ENCODE data around the gene VPS45. TPM values are rescaled to one million over a fixed set of nuclear protein-coding genes. Genes with fewer than 3 reads are reported as not detected.

The VPS45 gene
- total and polyA plus RNA-seq, 2 of the 4 experiments (the other 2 are of a cell fraction) = 32.4 to 33.3 TPM

DNA sequence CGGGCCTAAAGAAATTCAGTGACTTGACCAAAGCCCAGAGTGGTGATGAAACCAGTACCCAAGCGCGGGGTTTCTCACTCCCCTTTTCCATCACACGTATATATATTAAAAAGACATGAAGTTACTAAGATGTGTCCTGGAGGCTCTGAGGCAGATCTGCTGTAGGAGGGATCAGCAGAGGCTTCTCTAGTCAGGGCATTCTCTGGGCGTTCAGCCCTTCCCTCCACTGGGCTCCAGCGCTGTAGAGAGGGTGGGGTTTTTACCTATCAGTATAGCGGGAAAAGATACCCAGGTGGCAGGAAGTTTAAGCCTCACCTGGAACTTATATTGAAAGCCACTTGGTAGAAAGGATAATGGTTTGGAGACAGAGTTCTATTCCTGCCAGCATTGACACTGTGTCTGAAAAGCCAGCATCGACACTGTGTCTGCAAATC, 81.3 kb downstream of the VPS45 start:
- peak overlapping the region; percentile 72 to 75 for H4K8ac ChIP-seq (ENCODE audit: low read depth in 2 of 2, low read length in 2 of 2)
- H3K14ac ChIP-seq (replicated peaks; ENCODE audit: low read depth, low read length) = peak overlapping the region; percentile 99
- dilution Hi-C loops (cut with HindIII; ENCODE audit: low sequenced_read_pairs, unreplicated experiment) = no loop called here
- H3K4me2 ChIP-seq (ENCODE audit: low read depth, low read length) = peak overlapping the region; percentile 88
- H2AK9ac ChIP-seq (replicated peaks; ENCODE audit: low read depth, low read length, poor library complexity) = peak overlapping the region; percentile 98
- peak overlapping the region; percentile 93 for H3K56ac ChIP-seq (ENCODE audit: extremely low read depth, insufficient read depth, low read length)
- POLR2A ChIA-PET (ENCODE audit: unreplicated experiment) = no interaction called here
- H4K20me1 ChIP-seq (ENCODE audit: insufficient read depth, low read length) = peaks cover 20% of the 10 kb centered on the region
- BruUV-seq (replicated peaks) = TSS peak; percentile 65
- TF ChIP-seq NFE2L2 (IDR thresholded peaks at IDR 0.05; ENCODE audit: low read depth, low read length) = no peak
- TF ChIP-seq, protein P1, sequence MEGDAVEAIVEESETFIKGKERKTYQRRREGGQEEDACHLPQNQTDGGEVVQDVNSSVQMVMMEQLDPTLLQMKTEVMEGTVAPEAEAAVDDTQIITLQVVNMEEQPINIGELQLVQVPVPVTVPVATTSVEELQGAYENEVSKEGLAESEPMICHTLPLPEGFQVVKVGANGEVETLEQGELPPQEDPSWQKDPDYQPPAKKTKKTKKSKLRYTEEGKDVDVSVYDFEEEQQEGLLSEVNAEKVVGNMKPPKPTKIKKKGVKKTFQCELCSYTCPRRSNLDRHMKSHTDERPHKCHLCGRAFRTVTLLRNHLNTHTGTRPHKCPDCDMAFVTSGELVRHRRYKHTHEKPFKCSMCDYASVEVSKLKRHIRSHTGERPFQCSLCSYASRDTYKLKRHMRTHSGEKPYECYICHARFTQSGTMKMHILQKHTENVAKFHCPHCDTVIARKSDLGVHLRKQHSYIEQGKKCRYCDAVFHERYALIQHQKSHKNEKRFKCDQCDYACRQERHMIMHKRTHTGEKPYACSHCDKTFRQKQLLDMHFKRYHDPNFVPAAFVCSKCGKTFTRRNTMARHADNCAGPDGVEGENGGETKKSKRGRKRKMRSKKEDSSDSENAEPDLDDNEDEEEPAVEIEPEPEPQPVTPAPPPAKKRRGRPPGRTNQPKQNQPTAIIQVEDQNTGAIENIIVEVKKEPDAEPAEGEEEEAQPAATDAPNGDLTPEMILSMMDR (conservative IDR thresholded peaks at IDR 0.05; ENCODE audit: low read depth, low read length) = no peak
- TF ChIP-seq MXI1 (IDR thresholded peaks at IDR 0.05; ENCODE audit: borderline replicate concordance, low read depth, low read length) = no peak
- H3K18ac ChIP-seq (ENCODE audit: low read depth, low read length) = peak overlapping the region; percentile 72
- in situ Hi-C loops (cut with MboI; ENCODE audit: low sequenced_read_pairs) = no loop called here
- peak overlapping the region; percentile 88 for H2AFZ ChIP-seq (replicated peaks; ENCODE audit: low read length, poor library complexity)
- H4K91ac ChIP-seq (ENCODE audit: insufficient read depth, low read depth, low read length) = peak overlapping the region; percentile 85
- H3K79me1 ChIP-seq (ENCODE audit: low read depth in 1 of 2, low read length in 2 of 2) = peaks cover 13 to 52% of the 10 kb centered on the region in 2 experiments; a peak in 3 of 4 replicates
- peak overlapping the region; percentile 97 for H3K4me3 ChIP-seq (ENCODE audit: insufficient read depth, low read depth, low read length)
- peak overlapping the region; percentile 94 for H3K4ac ChIP-seq (ENCODE audit: low read depth, low read length)
- H3K27ac ChIP-seq (ENCODE audit: insufficient read depth, low read length) = peak overlapping the region; percentile 85
- H2BK5ac ChIP-seq (ENCODE audit: low read depth, low read length, poor library complexity, severe bottlenecking) = peak overlapping the region; percentile 79
- intact Hi-C loops (cut with micrococcal nuclease) = loop anchor here (1.0 to 5.0 kb wide), 2 partner anchors 15 to 42 kb away; no protein-coding TSS in a partner anchor
- no CpG with 5 or more reads among the region's 8 CpGs for WGBS, 2 experiments (ENCODE audit: extremely low coverage in 2 of 2, insufficient read length in 1 of 2)
- peaks cover 11% of the 10 kb centered on the region for H3K4me1 ChIP-seq (ENCODE audit: control insufficient read depth, insufficient read depth, low read length)
- H4K5ac ChIP-seq (ENCODE audit: low read depth, low read length) = peak overlapping the region; percentile 31
- H2BK15ac ChIP-seq (ENCODE audit: low read depth, low read length) = peak overlapping the region; percentile 52; the same call in 2 of the 3 replicates
- peak overlapping the region; percentile 96 for H3K23ac ChIP-seq (ENCODE audit: low read depth, low read length)
- H2BK20ac ChIP-seq (ENCODE audit: low read depth, low read length) = no peak overlapping the region
- H2AK5ac ChIP-seq (ENCODE audit: low read depth, low read length) = peak overlapping the region; percentile 79
- H3K9me1 ChIP-seq (ENCODE audit: insufficient read depth, low read length) = peaks cover 10% of the 10 kb centered on the region
- H3K27me3 ChIP-seq (ENCODE audit: control insufficient read depth, insufficient read depth, low read length) = no peaks in the 10 kb centered on the region
- H3K9me3 ChIP-seq (ENCODE audit: control insufficient read depth, insufficient read depth, low read length) = no peaks in the 10 kb centered on the region
- H3K36me3 ChIP-seq (ENCODE audit: control insufficient read depth, insufficient read depth, low read length) = peaks cover 24% of the 10 kb centered on the region
- DNase-seq = no peak
- peak overlapping the region; percentile 87 for H3K9ac ChIP-seq (ENCODE audit: low read depth, low read length)
- CTCF ChIA-PET = interaction anchor here (1.5 to 1.6 kb wide), 2 partner anchors 8 to 9 kb away, joined by 3 to 5 read pairs; no protein-coding TSS in a partner anchor
- peak overlapping the region; percentile 87 for H2BK120ac ChIP-seq (ENCODE audit: low read depth, low read length)
- no peak for ATAC-seq (ENCODE audit: low read depth)
